ENCODE data around the gene PHLDB2. TPM values are rescaled to one million over a fixed set of nuclear protein-coding genes. Genes with fewer than 3 reads are reported as not detected.

Gene PHLDB2
- total RNA-seq, 1 experiment from 2014 or later, result 60.5 TPM

- peaks cover 38% of the 10 kb centered on the region for H3K4me1 ChIP-seq
- no peak for TF ChIP-seq CTCF (IDR thresholded peaks at IDR 0.05; ENCODE audit: insufficient read depth in 1 of 2, low read depth in 1 of 2, low read length in 1 of 2, severe bottlenecking in 1 of 2, unreplicated experiment in 1 of 2)
- Mint-ChIP-seq H3K27me3 (ENCODE audit: insufficient read depth, unreplicated experiment) (no peaks in the 10 kb centered on the region), H3K4me1 (ENCODE audit: low read depth, unreplicated experiment) (peaks cover 10% of the 10 kb centered on the region), H3K27ac (ENCODE audit: unreplicated experiment) (no peak overlapping the region), H3K9me3 (ENCODE audit: unreplicated experiment) (peaks cover 7% of the 10 kb centered on the region), H3K4me3 (ENCODE audit: unreplicated experiment) (no peak overlapping the region), H3K36me3 (ENCODE audit: insufficient read depth, unreplicated experiment) (peaks cover 32% of the 10 kb centered on the region)
- intact Hi-C loops (cut with micrococcal nuclease; ENCODE audit: unreplicated experiment), result no loop called here
- no peaks in the 10 kb centered on the region for H3K27me3 ChIP-seq (replicated peaks; ENCODE audit: control insufficient read depth, insufficient read depth, low read length)
- no peaks in the 10 kb centered on the region for H3K36me3 ChIP-seq (ENCODE audit: control insufficient read depth, insufficient read depth, low read length)
- ChIA-PET CTCF (no interaction called here), POLR2A (no interaction called here)
- H3K4me3 ChIP-seq (ENCODE audit: low read depth, low read length), result no peak overlapping the region
- no peak for DNase-seq
- H3K9me3 ChIP-seq, result no peaks in the 10 kb centered on the region
- no TSS peak for BruUV-seq (replicated peaks)
Observed at GRCh38 chr3:111932946-111933345, 73.9 kb downstream of the PHLDB2 start.

GRCh38 chr3:111936191-111936841 lies 77.3 kb downstream of the PHLDB2 start:
- Histone ChIP-seq H3K36me3 (ENCODE audit: control insufficient read depth, insufficient read depth, low read length) (no peaks in the 10 kb centered on the region), H3K4me1 (peaks cover 38% of the 10 kb centered on the region), H3K27me3 (replicated peaks; ENCODE audit: control insufficient read depth, insufficient read depth, low read length) (no peaks in the 10 kb centered on the region), H3K9me3 (no peaks in the 10 kb centered on the region), H3K4me3 (ENCODE audit: low read depth, low read length) (no peak overlapping the region)
- H3K36me3 Mint-ChIP-seq (ENCODE audit: insufficient read depth, unreplicated experiment), result peaks cover 31% of the 10 kb centered on the region
- H3K4me3 Mint-ChIP-seq (ENCODE audit: unreplicated experiment), result no peak overlapping the region
- POLR2A ChIA-PET, result no interaction called here
- peaks cover 10% of the 10 kb centered on the region for H3K4me1 Mint-ChIP-seq (ENCODE audit: low read depth, unreplicated experiment)
- TF ChIP-seq CTCF (IDR thresholded peaks at IDR 0.05; ENCODE audit: insufficient read depth in 1 of 2, low read depth in 1 of 2, low read length in 1 of 2, severe bottlenecking in 1 of 2, unreplicated experiment in 1 of 2), result no peak
- CTCF ChIA-PET, result interaction anchor here (1.5 kb wide), 1 partner anchor 76 kb away, joined by 3 read pairs; no protein-coding TSS in a partner anchor
- BruUV-seq (replicated peaks), result no TSS peak
- no peak for DNase-seq
- H3K27ac Mint-ChIP-seq (ENCODE audit: unreplicated experiment), result no peak overlapping the region
- H3K27me3 Mint-ChIP-seq (ENCODE audit: insufficient read depth, unreplicated experiment), result no peaks in the 10 kb centered on the region
- no peaks in the 10 kb centered on the region for H3K9me3 Mint-ChIP-seq (ENCODE audit: unreplicated experiment)
- intact Hi-C loops (cut with micrococcal nuclease; ENCODE audit: unreplicated experiment), result no loop called here

- no peak for DNase-seq
- Mint-ChIP-seq H3K9me3 (ENCODE audit: unreplicated experiment) (no peaks in the 10 kb centered on the region), H3K27ac (ENCODE audit: unreplicated experiment) (no peak overlapping the region), H3K4me1 (ENCODE audit: low read depth, unreplicated experiment) (peaks cover 10% of the 10 kb centered on the region), H3K36me3 (ENCODE audit: insufficient read depth, unreplicated experiment) (peaks cover 31% of the 10 kb centered on the region), H3K27me3 (ENCODE audit: insufficient read depth, unreplicated experiment) (no peaks in the 10 kb centered on the region), H3K4me3 (ENCODE audit: unreplicated experiment) (no peak overlapping the region)
- H3K4me1 ChIP-seq, result peaks cover 38% of the 10 kb centered on the region
- ChIA-PET CTCF (interaction anchor here (1.5 kb wide), 1 partner anchor 77 kb away, joined by 3 read pairs; no protein-coding TSS in a partner anchor), POLR2A (no interaction called here)
- H3K4me3 ChIP-seq (ENCODE audit: low read depth, low read length), result no peak overlapping the region
- no peaks in the 10 kb centered on the region for H3K36me3 ChIP-seq (ENCODE audit: control insufficient read depth, insufficient read depth, low read length)
- intact Hi-C loops (cut with micrococcal nuclease; ENCODE audit: unreplicated experiment), result no loop called here
- BruUV-seq (replicated peaks), result no TSS peak
- no peak for TF ChIP-seq CTCF (IDR thresholded peaks at IDR 0.05; ENCODE audit: insufficient read depth in 1 of 2, low read depth in 1 of 2, low read length in 1 of 2, severe bottlenecking in 1 of 2, unreplicated experiment in 1 of 2)
- H3K27me3 ChIP-seq (replicated peaks; ENCODE audit: control insufficient read depth, insufficient read depth, low read length), result no peaks in the 10 kb centered on the region
- H3K9me3 ChIP-seq, result no peaks in the 10 kb centered on the region
Observed at GRCh38 chr3:111936967-111937366, 77.9 kb downstream of the PHLDB2 start.

Measured in Caco-2 (cell line).